DMS 273 treated with DMSO at 0.1 percent for 48 hours (cell line): ENCODE measurements around the gene FOXE3.
"Not testable (repeated sequence)": the region's sequence is repeated elsewhere in the genome, so short reads cannot be mapped to it uniquely, and the experiment has no call there.

Experiments used
- DNase-seq: peaks from one replicate; lab custom pipeline; 2025; lab: John Stamatoyannopoulos, UW

The FOXE3 gene

GRCh38 chr1:47449822-47450552 is 33.9 kb downstream of the FOXE3 start:
- no peak for DNase-seq

GRCh38 chr1:47450606-47451005 is 34.5 kb downstream of the FOXE3 start:
- no peak for DNase-seq

- no peak for DNase-seq
These were observed 36.3 kb downstream of the FOXE3 start for GRCh38 chr1:47452426-47452825.

GRCh38 chr1:47453910-47454309 is 37.8 kb downstream of the FOXE3 start:
- DNase-seq = not testable (repeated sequence)

- no peak for DNase-seq
These were observed 40.2 kb downstream of the FOXE3 start for GRCh38 chr1:47456250-47456649.

DNA sequence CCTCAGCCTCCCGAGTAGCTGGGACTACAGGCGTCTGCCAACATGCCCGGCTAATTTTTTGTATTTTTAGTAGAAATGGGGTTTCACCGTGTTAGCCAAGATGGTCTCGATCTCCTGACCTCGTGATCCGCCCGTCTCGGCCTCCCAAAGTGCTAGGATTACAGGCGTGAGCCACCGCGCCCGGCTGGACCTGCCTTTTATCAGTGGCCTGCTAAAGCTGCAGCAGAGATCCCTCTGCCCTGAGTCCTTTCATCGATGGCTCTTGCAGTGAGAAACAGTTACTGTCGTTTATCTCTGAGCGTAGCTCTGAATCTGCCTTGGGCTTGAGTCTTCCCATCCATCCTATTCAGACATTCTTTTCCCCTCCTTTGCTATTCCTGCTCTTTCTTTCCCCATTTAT is 41.5 kb downstream of the FOXE3 start:
- DNase-seq = not testable (repeated sequence)

DNA sequence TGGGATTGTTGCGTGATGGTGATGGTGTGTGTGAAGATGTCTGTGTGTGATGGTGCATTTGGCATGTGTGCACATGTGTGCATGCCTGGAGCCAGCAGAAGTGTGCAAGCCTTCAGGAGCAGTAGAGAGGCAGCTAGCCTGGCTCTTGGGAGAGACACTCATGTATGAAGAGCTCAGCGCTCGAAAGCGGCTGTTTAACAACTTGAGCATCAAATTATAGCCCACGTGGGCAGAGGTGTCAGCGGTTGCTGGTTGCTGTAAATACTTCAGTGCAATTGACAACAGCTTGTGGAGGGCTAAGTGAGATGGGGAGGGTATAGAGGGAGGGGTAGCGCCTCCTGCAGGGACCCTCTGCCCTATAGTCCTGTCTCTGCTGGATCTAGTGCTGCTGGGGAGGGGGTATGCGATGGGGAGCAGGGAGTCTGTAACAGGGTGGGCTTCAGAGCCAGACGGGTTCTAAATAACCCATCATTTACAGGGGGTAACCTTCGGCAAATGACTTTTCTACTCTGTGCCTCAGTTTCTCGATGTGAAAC is 43.2 kb downstream of the FOXE3 start:
- DNase-seq = no peak

GRCh38 chr1:47460040-47460439 is 44.0 kb downstream of the FOXE3 start:
- DNase-seq = no peak

DNA sequence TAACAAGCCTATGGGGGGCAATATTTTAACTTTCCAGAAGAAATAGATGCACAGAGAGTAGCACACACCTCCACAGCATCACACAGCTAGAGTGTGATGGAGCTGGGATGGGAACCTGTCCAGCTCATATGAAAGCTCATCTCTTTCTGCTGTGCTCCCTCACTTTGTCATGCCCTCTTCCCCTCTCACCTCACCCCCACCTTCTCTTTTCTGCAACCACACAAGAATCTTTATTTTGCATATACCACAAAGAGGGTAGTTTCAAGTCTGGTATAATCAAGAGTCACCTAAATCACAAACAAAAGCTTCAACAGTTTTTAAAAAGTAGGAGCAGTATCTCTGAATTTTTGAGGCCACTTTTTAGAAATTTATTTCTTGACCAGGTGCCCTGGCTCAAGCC is 44.4 kb downstream of the FOXE3 start:
- no peak for DNase-seq

- no peak for DNase-seq
These were observed 49.5 kb downstream of the FOXE3 start for GRCh38 chr1:47465605-47466004.
